ENCODE results near the gene HNRNPR. TPM values are rescaled to one million over a fixed set of nuclear protein-coding genes. Genes with fewer than 3 reads are reported as not detected.

HNRNPR gene
- total RNA-seq, 2 donors from 2014 or later: 187 to 210 TPM

- Mint-ChIP-seq H3K9me3 (no peaks in the 10 kb centered on the region), H3K4me3 (no peak overlapping the region), H3K27me3 (ENCODE audit: insufficient read depth) (no peaks in the 10 kb centered on the region), H3K4me1 (no peaks in the 10 kb centered on the region), H3K27ac (no peak overlapping the region), H3K36me3 (ENCODE audit: low read depth) (peaks cover 62% of the 10 kb centered on the region)
- H3K9ac ChIP-seq (ENCODE audit: extremely low read depth, low read length, poor library complexity, severe bottlenecking): no peak overlapping the region
- no peak for DNase-seq
- TF ChIP-seq CTCF (conservative IDR thresholded peaks at IDR 0.05): no peak
- H3K36me3 ChIP-seq (ENCODE audit: control insufficient read depth, insufficient read depth, low read length): peaks cover 82% of the 10 kb centered on the region
- H3K4me3 ChIP-seq (ENCODE audit: low read length): no peak overlapping the region
- H3K27ac ChIP-seq (ENCODE audit: low read depth, low read length): no peak overlapping the region
- H3K9me3 ChIP-seq (ENCODE audit: control insufficient read depth, low read length): no peaks in the 10 kb centered on the region
- 93 to 99% methylated on average over 2 of the region's 2 CpGs for WGBS, 2 experiments (ENCODE audit: insufficient coverage in 1 of 2, insufficient read length in 1 of 2)
- H3K27me3 ChIP-seq (ENCODE audit: control insufficient read depth, insufficient read depth, low read length, poor library complexity, severe bottlenecking): no peaks in the 10 kb centered on the region
- no peaks in the 10 kb centered on the region for H3K4me1 ChIP-seq (ENCODE audit: control insufficient read depth, insufficient read depth, low read length)
These were observed 40.6 kb downstream of the HNRNPR start for GRCh38 chr1:23303524-23303923.

GRCh38 chr1:23296931-23297330 lies 47.2 kb downstream of the HNRNPR start:
- no peaks in the 10 kb centered on the region for H3K9me3 Mint-ChIP-seq
- H3K27me3 ChIP-seq (ENCODE audit: control insufficient read depth, insufficient read depth, low read length, poor library complexity, severe bottlenecking): no peaks in the 10 kb centered on the region
- H3K9me3 ChIP-seq (ENCODE audit: control insufficient read depth, low read length): no peaks in the 10 kb centered on the region
- peaks cover 66% of the 10 kb centered on the region for H3K36me3 ChIP-seq (ENCODE audit: control insufficient read depth, insufficient read depth, low read length)
- WGBS, 2 experiments (ENCODE audit: insufficient coverage in 1 of 2, insufficient read length in 1 of 2): 100% methylated on average over 1 to 2 of the region's 2 CpGs
- TF ChIP-seq CTCF (conservative IDR thresholded peaks at IDR 0.05): no peak
- H3K9ac ChIP-seq (ENCODE audit: extremely low read depth, low read length, poor library complexity, severe bottlenecking): no peak overlapping the region
- H3K4me3 Mint-ChIP-seq: no peak overlapping the region
- no peaks in the 10 kb centered on the region for H3K27me3 Mint-ChIP-seq (ENCODE audit: insufficient read depth)
- H3K36me3 Mint-ChIP-seq (ENCODE audit: low read depth): peaks cover 54% of the 10 kb centered on the region
- no peak overlapping the region for H3K27ac Mint-ChIP-seq
- no peak overlapping the region for H3K27ac ChIP-seq (ENCODE audit: low read depth, low read length)
- no peaks in the 10 kb centered on the region for H3K4me1 ChIP-seq (ENCODE audit: control insufficient read depth, insufficient read depth, low read length)
- DNase-seq: no peak
- no peak overlapping the region for H3K4me3 ChIP-seq (ENCODE audit: low read length)
- no peaks in the 10 kb centered on the region for H3K4me1 Mint-ChIP-seq

- Mint-ChIP-seq H3K4me3 (no peak overlapping the region), H3K9me3 (no peaks in the 10 kb centered on the region), H3K27me3 (ENCODE audit: insufficient read depth) (no peaks in the 10 kb centered on the region), H3K27ac (no peak overlapping the region), H3K4me1 (no peaks in the 10 kb centered on the region), H3K36me3 (ENCODE audit: low read depth) (peaks cover 23% of the 10 kb centered on the region)
- TF ChIP-seq CTCF (conservative IDR thresholded peaks at IDR 0.05): no peak
- Histone ChIP-seq H3K27ac (ENCODE audit: low read depth, low read length) (no peak overlapping the region), H3K9me3 (ENCODE audit: control insufficient read depth, low read length) (no peaks in the 10 kb centered on the region), H3K9ac (ENCODE audit: extremely low read depth, low read length, poor library complexity, severe bottlenecking) (no peak overlapping the region), H3K4me3 (ENCODE audit: low read length) (no peak overlapping the region), H3K4me1 (ENCODE audit: control insufficient read depth, insufficient read depth, low read length) (no peaks in the 10 kb centered on the region), H3K36me3 (ENCODE audit: control insufficient read depth, insufficient read depth, low read length) (peaks cover 67% of the 10 kb centered on the region), H3K27me3 (ENCODE audit: control insufficient read depth, insufficient read depth, low read length, poor library complexity, severe bottlenecking) (no peaks in the 10 kb centered on the region)
- 97% methylated on average over 2 of the region's 2 CpGs; no CpG with 5 or more reads in 1 of the 2 experiments for WGBS, 2 experiments (ENCODE audit: insufficient coverage in 1 of 2, insufficient read length in 1 of 2)
- no peak for DNase-seq
These were observed 52.4 kb downstream of the HNRNPR start for GRCh38 chr1:23291706-23292105.

Measured in endodermal cell (in vitro differentiated cells).